B cell (primary cell): ENCODE results near the gene EMB.
"Not testable (repeated sequence)": the region's sequence is repeated elsewhere in the genome, so short reads cannot be mapped to it uniquely, and the experiment has no call there.

Experiments
- CTCF ChIP-seq: fragments of 200-600 bp; IDR thresholded peaks from one replicate; pipeline ENCODE4 v1.8.0; 2022; ENCODE audit warnings: antibody characterized with exemption, mild to moderate bottlenecking
- EZH2 ChIP-seq: IDR thresholded peaks from 2 replicates; pipeline ENCODE4 v1.6.1; 2012; ENCODE audit warnings: borderline replicate concordance, low read depth, mild to moderate bottlenecking, moderate library complexity, low read length; ENCODE audit not compliant: insufficient read depth, poor library complexity, severe bottlenecking

GRCh38 chr5:50458372-50458771, 17.3 kb upstream of the EMB start:
- not testable (repeated sequence) for TF ChIP-seq CTCF, EZH2
